Endothelial cell of umbilical vein (primary cell): ENCODE results near the gene ATXN7L1. TPM values are rescaled to one million over a fixed set of nuclear protein-coding genes. Genes with fewer than 3 reads are reported as not detected.
A peak's percentile ranks its signal among the peaks of the same experiment; 100 is the strongest.

Experiments
- BruUV-seq: library from RNA; stranded (reverse); fragments of 400-500 nt; replicated peaks from 2 replicates; lab custom pipeline; 2021; lab: Mats Ljungman, UMichigan
- CTCF ChIA-PET: fragments of 300-600, 350-600 bp; sonication (Branson Sonifier 250); formaldehyde crosslinking; loops from one replicate; lab custom pipeline; 2021; ENCODE audit warnings: antibody characterized with exemption, inconsistent platforms; lab: Charles Lee
- POLR2A ChIA-PET: fragments of 300-600, 350-600 bp; sonication (Branson Sonifier 250); formaldehyde crosslinking; loops from one replicate; lab custom pipeline; 2021; ENCODE audit warnings: antibody characterized with exemption, inconsistent platforms; lab: Charles Lee
- DNase-seq: peaks from one replicate; pipeline ENCODE4 v3.0.0-alpha.2; 2011; ENCODE audit warnings: low read depth, low spot score
- FAIRE-seq: peaks from 2 replicates; lab custom pipeline; 2011; peaks lifted over from hg19 to GRCh38; lab: Jason Lieb, UNC
- H2AFZ ChIP-seq: 2 replicates; pipeline ENCODE4 v1.6.0; 2012; ENCODE audit warnings: low read depth, low read length, control low read depth, inconsistent platforms
- H3K27ac ChIP-seq: 2 replicates; pipeline ENCODE4 v1.5.1; 2011; ENCODE audit warnings: low read depth, mild to moderate bottlenecking, control low read depth, low read length, moderate library complexity; ENCODE audit not compliant: insufficient read depth
- H3K27me3 ChIP-seq, 2 experiments: 2 replicates each; pipeline versions ENCODE4 v1.6.0 to v1.6.1; 2011; ENCODE audit warnings: low read length in 2 of 2, mixed read lengths in 1 of 2; ENCODE audit not compliant: control insufficient read depth in 2 of 2, insufficient read depth in 2 of 2
- H3K36me3 ChIP-seq, 2 experiments: 2 replicates in 1 of 2; 3 replicates in 1 of 2; pipeline ENCODE4 v1.5.1; 2011; ENCODE audit warnings: low read length in 2 of 2, mild to moderate bottlenecking in 1 of 2, moderate library complexity in 1 of 2; ENCODE audit not compliant: control insufficient read depth in 2 of 2, insufficient read depth in 2 of 2; ENCODE audit errors: extremely low read depth in 1 of 2
- H3K4me1 ChIP-seq: 3 replicates; pipeline ENCODE4 v1.5.1; 2011; ENCODE audit warnings: mild to moderate bottlenecking, low read length; ENCODE audit not compliant: control insufficient read depth, insufficient read depth; ENCODE audit errors: extremely low read depth
- H3K4me2 ChIP-seq: 2 replicates; pipeline ENCODE4 v1.6.1; 2011; ENCODE audit warnings: low read length, control low read depth, mixed read lengths; ENCODE audit not compliant: insufficient read depth
- H3K4me3 ChIP-seq, 3 experiments: fragments of 200-600 bp in 1 of 3; sonication (generic), shearing (Covaris generic) in 1 of 3; replicated peaks in 1 of 3; 2 replicates each; pipeline ENCODE4 v1.5.1; 2011 to 2016; ENCODE audit warnings: control low read depth in 3 of 3, low read length in 3 of 3, mild to moderate bottlenecking in 2 of 3, inconsistent platforms in 1 of 3, low read depth in 1 of 3, moderate library complexity in 1 of 3; ENCODE audit not compliant: insufficient read depth in 1 of 3
- H3K79me2 ChIP-seq: 2 replicates; pipeline ENCODE4 v1.6.0; 2012; ENCODE audit warnings: low read length, inconsistent platforms; ENCODE audit not compliant: control insufficient read depth, insufficient read depth
- H3K9ac ChIP-seq: replicated peaks from 2 replicates; pipeline ENCODE3; 2011; ENCODE audit warnings: low read length, control low read depth; ENCODE audit not compliant: insufficient read depth; ENCODE audit errors: extremely low read depth
- H3K9me1 ChIP-seq: replicated peaks from 3 replicates; pipeline ENCODE4 v1.6.0; 2011; ENCODE audit warnings: mild to moderate bottlenecking, low read length; ENCODE audit not compliant: control insufficient read depth, insufficient read depth; ENCODE audit errors: extremely low read depth
- H3K9me3 ChIP-seq: replicated peaks from 2 replicates; pipeline ENCODE4 v1.5.1; 2012; ENCODE audit warnings: low read length, inconsistent platforms; ENCODE audit not compliant: control insufficient read depth, insufficient read depth
- H4K20me1 ChIP-seq: replicated peaks from 2 replicates; pipeline ENCODE3; 2011; ENCODE audit warnings: mild to moderate bottlenecking, low read length; ENCODE audit not compliant: control insufficient read depth, insufficient read depth; ENCODE audit errors: extremely low read depth
- EZH2 ChIP-seq: IDR thresholded peaks from 2 replicates; pipeline ENCODE4 v1.6.1; 2012; ENCODE audit warnings: borderline replicate concordance, low read depth, mild to moderate bottlenecking, moderate library complexity, low read length, inconsistent platforms; ENCODE audit not compliant: severe bottlenecking
- FOS ChIP-seq: IDR thresholded peaks from 2 replicates; pipeline ENCODE4 v1.6.1; 2011; ENCODE audit warnings: mild to moderate bottlenecking, low read length, moderate library complexity, borderline replicate concordance; ENCODE audit not compliant: insufficient read depth
- GATA2 ChIP-seq: IDR thresholded peaks from 2 replicates; pipeline ENCODE4 v1.7.0; 2011; ENCODE audit warnings: low read depth, mild to moderate bottlenecking, moderate library complexity, mixed read lengths, low read length; ENCODE audit not compliant: insufficient read length, insufficient read depth
- JUN ChIP-seq: IDR thresholded peaks from 2 replicates; pipeline ENCODE4 v1.6.1; 2011; ENCODE audit warnings: borderline replicate concordance, low read depth; ENCODE audit not compliant: insufficient read length, insufficient read depth
- MYC ChIP-seq: IDR thresholded peaks from one replicate; pipeline ENCODE4 v1.6.1; 2011; ENCODE audit warnings: mild to moderate bottlenecking, low read depth, low read length
- POLR2A ChIP-seq: IDR thresholded peaks from 2 replicates; pipeline ENCODE4 v1.6.1; 2012; ENCODE audit warnings: low read depth, mild to moderate bottlenecking, control low read depth, low read length
- POLR2AphosphoS5 ChIP-seq: IDR thresholded peaks from 2 replicates; pipeline ENCODE4 v1.6.1; 2012; ENCODE audit warnings: low read depth, mild to moderate bottlenecking, control low read depth, low read length, moderate library complexity; ENCODE audit not compliant: insufficient read depth
- dilution Hi-C: fragments of 300-500 bp; cut with MboI; formaldehyde crosslinking; loops from one replicate; pipeline ENCODE4 v1.15.0; 2019; ENCODE audit warnings: low sequenced_read_pairs; ENCODE audit not compliant: extremely low pct_ligation_motif_present
- intact Hi-C: fragments of 100-400 bp; cut with micrococcal nuclease; formaldehyde crosslinking; loops from one replicate; pipeline ENCODE4 v1.10.0; 2022
- polyA plus RNA-seq, 4 experiments: library from polyadenylated mRNA; depleted of rRNA in 3 of 4; stranded (reverse) in 3 of 4; unstranded in 1 of 4; fragments of >200 nt; gene quantifications; 2 replicates each; pipeline versions ENCODE4 v1.2.1 to v1.2.3, GENCODE V29; 2011 to 2012; ENCODE audit warnings: missing spikeins in 1 of 4
- total RNA-seq: library from RNA; stranded (reverse); gene quantifications from 2 replicates; pipeline ENCODE4 v1.2.3, GENCODE V29; 2021
- TF ChIP-seq, protein P1 (sequence below): IDR thresholded peaks from 2 replicates; pipeline ENCODE4 v1.6.1; 2011; ENCODE audit not compliant: insufficient read depth, insufficient read length
- TF ChIP-seq, protein P2 (sequence below), 2 donors: IDR thresholded peaks; 1 replicate in 1 of 2; 2 replicates in 1 of 2; pipeline ENCODE4 v1.5.1; 2011; ENCODE audit warnings: low read length in 2 of 2, mild to moderate bottlenecking in 2 of 2, moderate library complexity in 2 of 2, control low read depth in 1 of 2, inconsistent platforms in 1 of 2, low read depth in 1 of 2; ENCODE audit not compliant: insufficient read depth in 1 of 2; ENCODE audit errors: extremely low read depth in 1 of 2

The ATXN7L1 gene
- total and polyA plus RNA-seq, 2 donors (not counting 3 experiments of a cell fraction or from before 2014, with no cell fraction given): 4.6 to 15.6 TPM

DNA sequence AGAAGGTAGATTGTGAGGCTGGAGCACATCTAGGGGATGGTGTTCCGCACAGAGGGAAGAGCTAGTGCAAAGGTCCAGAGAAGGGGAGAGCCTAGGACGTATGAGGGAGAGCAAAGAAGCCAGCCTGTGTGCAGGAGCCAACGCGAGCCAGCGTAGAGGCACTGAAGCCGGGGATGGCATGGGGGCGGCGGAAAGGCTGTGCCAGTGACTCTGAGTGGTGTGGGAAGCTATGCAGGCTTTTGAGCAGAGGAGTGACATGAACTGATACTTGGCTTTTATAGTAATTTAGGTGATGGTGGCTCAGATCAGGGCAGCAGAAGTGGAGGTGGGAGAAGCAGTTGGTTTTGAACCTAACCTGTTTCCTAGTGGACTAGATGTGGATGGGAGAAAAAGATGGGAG, 65.8 kb downstream of the ATXN7L1 start:
- no TSS peak for BruUV-seq
- intact Hi-C loops (no loop called here), dilution Hi-C loops (no loop called here)
- Histone ChIP-seq H3K4me1 (peaks cover 25% of the 10 kb centered on the region), H3K27me3 (no peaks in the 10 kb centered on the region), H3K9me3 (no peaks in the 10 kb centered on the region), H3K4me3 (no peak overlapping the region), H3K27ac (no peak overlapping the region), H4K20me1 (no peaks in the 10 kb centered on the region), H3K4me2 (no peak overlapping the region), H3K36me3 (no peaks in the 10 kb centered on the region), H3K9me1 (no peaks in the 10 kb centered on the region), H2AFZ (no peak overlapping the region), H3K9ac (no peak overlapping the region), H3K79me2 (no peaks in the 10 kb centered on the region)
- ChIA-PET POLR2A (no interaction called here), CTCF (no interaction called here)
- no peak for FAIRE-seq
- DNase-seq: no peak
- TF ChIP-seq, protein P1, sequence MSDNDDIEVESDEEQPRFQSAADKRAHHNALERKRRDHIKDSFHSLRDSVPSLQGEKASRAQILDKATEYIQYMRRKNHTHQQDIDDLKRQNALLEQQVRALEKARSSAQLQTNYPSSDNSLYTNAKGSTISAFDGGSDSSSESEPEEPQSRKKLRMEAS: no peak
- TF ChIP-seq EZH2 (no peak), JUN (no peak)

DNA sequence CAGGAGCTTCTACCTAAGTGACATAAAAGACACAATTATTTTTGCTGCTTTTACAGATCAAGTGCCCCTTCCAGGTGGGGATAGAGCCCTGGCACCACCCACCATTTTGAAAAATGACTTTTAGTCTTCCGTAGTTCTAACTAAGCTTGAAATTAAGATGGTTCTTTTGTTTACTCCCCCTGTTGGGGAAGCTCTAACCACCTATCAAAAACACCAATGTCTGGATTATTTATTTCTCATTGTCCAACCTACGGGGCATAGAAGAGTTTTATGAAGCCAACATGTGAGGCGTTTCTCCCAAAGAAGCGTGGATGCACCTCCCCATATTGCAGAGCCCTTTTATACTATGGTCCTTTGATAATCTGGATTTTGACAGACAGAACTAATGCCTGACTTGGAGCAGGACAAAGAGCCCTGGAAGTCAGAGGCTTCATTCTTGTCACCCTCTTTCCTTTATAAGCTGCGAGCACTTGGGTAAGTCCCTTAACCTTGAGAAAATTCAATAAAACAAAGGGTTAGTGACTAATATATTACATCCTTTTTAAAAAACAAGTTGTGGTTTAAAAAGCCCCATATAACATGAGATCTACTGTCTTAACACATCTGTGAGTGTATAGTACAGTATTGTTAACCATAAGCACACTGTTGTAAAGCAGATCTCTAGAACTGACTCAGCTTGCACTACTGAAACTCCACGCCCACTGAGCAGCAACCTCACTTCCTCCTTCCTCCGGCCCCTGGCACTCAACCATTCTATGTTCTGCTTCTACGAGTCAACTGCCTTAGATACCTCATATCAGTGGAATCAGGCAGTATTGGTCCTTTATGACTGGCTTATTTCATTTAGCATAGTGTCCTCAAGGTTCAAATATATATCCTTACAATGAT, 67.5 kb downstream of the ATXN7L1 start:
- no TSS peak for BruUV-seq
- Histone ChIP-seq H3K27me3 (no peaks in the 10 kb centered on the region), H3K79me2 (no peaks in the 10 kb centered on the region), H2AFZ (peak overlapping the region; percentile 67), H3K27ac (no peak overlapping the region), H3K36me3 (no peaks in the 10 kb centered on the region), H3K9ac (no peak overlapping the region), H3K4me3 (no peak overlapping the region), H3K9me1 (no peaks in the 10 kb centered on the region), H3K4me1 (peaks cover 26% of the 10 kb centered on the region), H3K4me2 (peak overlapping the region; percentile 42), H3K9me3 (no peaks in the 10 kb centered on the region), H4K20me1 (no peaks in the 10 kb centered on the region)
- FAIRE-seq: peak; percentile 92
- intact Hi-C loops (loop anchor here (1.0 kb wide), 1 partner anchor 21 kb away; no protein-coding TSS in a partner anchor), dilution Hi-C loops (no loop called here)
- peak; percentile 62 for DNase-seq
- no peak for TF ChIP-seq EZH2
- TF ChIP-seq POLR2A: no peak
- TF ChIP-seq POLR2AphosphoS5: peak; percentile 29
- no peak for TF ChIP-seq MYC
- peak; percentile 26 for TF ChIP-seq FOS
- TF ChIP-seq, protein P2, sequence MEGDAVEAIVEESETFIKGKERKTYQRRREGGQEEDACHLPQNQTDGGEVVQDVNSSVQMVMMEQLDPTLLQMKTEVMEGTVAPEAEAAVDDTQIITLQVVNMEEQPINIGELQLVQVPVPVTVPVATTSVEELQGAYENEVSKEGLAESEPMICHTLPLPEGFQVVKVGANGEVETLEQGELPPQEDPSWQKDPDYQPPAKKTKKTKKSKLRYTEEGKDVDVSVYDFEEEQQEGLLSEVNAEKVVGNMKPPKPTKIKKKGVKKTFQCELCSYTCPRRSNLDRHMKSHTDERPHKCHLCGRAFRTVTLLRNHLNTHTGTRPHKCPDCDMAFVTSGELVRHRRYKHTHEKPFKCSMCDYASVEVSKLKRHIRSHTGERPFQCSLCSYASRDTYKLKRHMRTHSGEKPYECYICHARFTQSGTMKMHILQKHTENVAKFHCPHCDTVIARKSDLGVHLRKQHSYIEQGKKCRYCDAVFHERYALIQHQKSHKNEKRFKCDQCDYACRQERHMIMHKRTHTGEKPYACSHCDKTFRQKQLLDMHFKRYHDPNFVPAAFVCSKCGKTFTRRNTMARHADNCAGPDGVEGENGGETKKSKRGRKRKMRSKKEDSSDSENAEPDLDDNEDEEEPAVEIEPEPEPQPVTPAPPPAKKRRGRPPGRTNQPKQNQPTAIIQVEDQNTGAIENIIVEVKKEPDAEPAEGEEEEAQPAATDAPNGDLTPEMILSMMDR (IDR thresholded peaks at IDR 0.05; ENCODE audit: extremely low read depth in 1 of 2, insufficient read depth in 1 of 2, low read depth in 1 of 2, low read length in 2 of 2): no peak
- TF ChIP-seq, protein P1: no peak
- TF ChIP-seq GATA2: no peak
- no peak for TF ChIP-seq JUN
- ChIA-PET CTCF (interaction anchor here (0.7 to 1.7 kb wide), 3 partner anchors 43 to 68 kb away, joined by 3 to 4 read pairs (median 3); no protein-coding TSS in a partner anchor), POLR2A (interaction anchor here (0.6 kb wide), 1 partner anchor 54 kb away, joined by 3 read pairs; no protein-coding TSS in a partner anchor)
